Ishikawa (cell line): ENCODE results near the gene CCDC61.

Experiments
- CEBPB ChIP-seq: IDR thresholded peaks from 2 replicates; pipeline ENCODE4 v1.6.1; 2012
- EP300 ChIP-seq: IDR thresholded peaks from 2 replicates; pipeline ENCODE4 v1.6.1; 2012; ENCODE audit warnings: borderline replicate concordance
- ZBTB7A ChIP-seq: IDR thresholded peaks from 2 replicates; pipeline ENCODE4 v1.6.1; 2012; ENCODE audit warnings: low read depth
- TF ChIP-seq, protein P1 (sequence below): IDR thresholded peaks from 2 replicates; pipeline ENCODE4 v1.6.1; 2012

- TF ChIP-seq EP300 (no peak), ZBTB7A (no peak), CEBPB (no peak)
- TF ChIP-seq, protein P1, sequence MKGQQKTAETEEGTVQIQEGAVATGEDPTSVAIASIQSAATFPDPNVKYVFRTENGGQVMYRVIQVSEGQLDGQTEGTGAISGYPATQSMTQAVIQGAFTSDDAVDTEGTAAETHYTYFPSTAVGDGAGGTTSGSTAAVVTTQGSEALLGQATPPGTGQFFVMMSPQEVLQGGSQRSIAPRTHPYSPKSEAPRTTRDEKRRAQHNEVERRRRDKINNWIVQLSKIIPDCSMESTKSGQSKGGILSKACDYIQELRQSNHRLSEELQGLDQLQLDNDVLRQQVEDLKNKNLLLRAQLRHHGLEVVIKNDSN, result no peak
These were observed 67.9 kb downstream of the CCDC61 start for GRCh38 chr19:46063201-46063600.
